HepG2 (cell line): ENCODE data around the gene GJD4. TPM values are rescaled to one million over a fixed set of nuclear protein-coding genes. Genes with fewer than 3 reads are reported as not detected.

Source experiments
- ATAC-seq: fragments of 200-7000 bp; cut with Tn5 transposase; 3 replicates; pipeline ENCODE4 v1.9.1; 2020; ENCODE audit warnings: mild to moderate bottlenecking, moderate library complexity
- BruUV-seq: library from RNA; stranded (reverse); fragments of 400-500 nt; replicated peaks from 2 replicates; lab custom pipeline; 2021; lab: Mats Ljungman, UMichigan
- CTCF ChIA-PET: fragments of 300-600 bp; formaldehyde crosslinking; extraction: SDS; loops from one replicate; lab custom pipeline; 2021; ENCODE audit warnings: low total read pairs, inconsistent platforms, low intra/inter-chr PET ratio; lab: Yijun Ruan, JAX
- POLR2A ChIA-PET: fragments of 350-600 bp; sonication (Branson Sonifier 250); formaldehyde crosslinking; loops from one replicate; lab custom pipeline; 2020; ENCODE audit warnings: antibody characterized with exemption, inconsistent platforms; lab: Yijun Ruan, JAX
- DNase-seq: peaks from one replicate; pipeline ENCODE4 v3.0.0-alpha.2; 2015; ENCODE audit warnings: low spot score
- FAIRE-seq: peaks from 3 replicates; lab custom pipeline; 2011; peaks lifted over from hg19 to GRCh38; lab: Jason Lieb, UNC
- H2AFZ ChIP-seq: one replicate; pipeline ENCODE4 v1.6.1; 2011; ENCODE audit warnings: low read length, inconsistent platforms
- H3K27ac ChIP-seq: fragments of 300-600 bp; 3 replicates; pipeline ENCODE4 v1.8.0; 2011; ENCODE audit warnings: mixed run types, mild to moderate bottlenecking, mixed read lengths, low read length, inconsistent platforms; ENCODE audit not compliant: insufficient read depth; ENCODE audit errors: extremely low read length
- H3K27me3 ChIP-seq, 2 experiments: fragments of 200-600 bp in 1 of 2; 2 replicates in 1 of 2; 3 replicates in 1 of 2; pipeline versions ENCODE4 v1.6.0 to v1.8.0; 2011; ENCODE audit warnings: low read length in 2 of 2, mild to moderate bottlenecking in 2 of 2, moderate library complexity in 2 of 2, inconsistent platforms in 1 of 2; ENCODE audit not compliant: insufficient read depth in 2 of 2, control insufficient read depth in 1 of 2
- H3K36me3 ChIP-seq, 2 experiments: fragments of 200-600 bp in 1 of 2; replicated peaks in 1 of 2; 2 replicates in 1 of 2; 3 replicates in 1 of 2; pipeline versions ENCODE4 v1.5.1 to v1.8.0; 2011; ENCODE audit warnings: low read length in 2 of 2, inconsistent platforms in 1 of 2; ENCODE audit not compliant: insufficient read depth in 2 of 2, control insufficient read depth in 1 of 2
- H3K4me1 ChIP-seq: 2 replicates; pipeline ENCODE4 v1.5.1; 2012; ENCODE audit warnings: low read length, inconsistent platforms; ENCODE audit not compliant: insufficient read depth
- H3K4me2 ChIP-seq: 2 replicates; pipeline ENCODE4 v1.6.0; 2011; ENCODE audit warnings: low read depth, low read length, inconsistent platforms
- H3K4me3 ChIP-seq, 3 experiments: fragments of 200-600 bp in 1 of 3; sonication (generic), shearing (Covaris generic) in 1 of 3; replicated peaks in 1 of 3; 2 replicates each; pipeline ENCODE4 v1.5.1; 2011 to 2016; ENCODE audit warnings: low read length in 3 of 3, inconsistent platforms in 2 of 3, low read depth in 2 of 3, mild to moderate bottlenecking in 2 of 3, control low read depth in 1 of 3, mixed read lengths in 1 of 3; ENCODE audit not compliant: insufficient read depth in 1 of 3
- H3K79me2 ChIP-seq: one replicate; pipeline ENCODE4 v1.6.1; 2011; ENCODE audit warnings: low read length, inconsistent platforms; ENCODE audit not compliant: insufficient read depth
- H3K9ac ChIP-seq: 2 replicates; pipeline ENCODE4 v1.6.0; 2011; ENCODE audit warnings: mild to moderate bottlenecking, low read depth, low read length, inconsistent platforms; ENCODE audit not compliant: insufficient read depth
- H3K9me3 ChIP-seq: 2 replicates; pipeline ENCODE4 v1.5.1; 2012; ENCODE audit warnings: mild to moderate bottlenecking, low read length
- H4K20me1 ChIP-seq: 2 replicates; pipeline ENCODE4 v1.6.0; 2011; ENCODE audit warnings: inconsistent platforms, mild to moderate bottlenecking, low read length, moderate library complexity; ENCODE audit not compliant: insufficient read depth
- BATF2 ChIP-seq: sonication (generic); formaldehyde crosslinking; IDR thresholded peaks from 2 replicates; pipeline ENCODE4 v1.8.0; 2022; ENCODE audit warnings: mild to moderate bottlenecking, missing genetic modification reagents, moderate library complexity
- CBX2 ChIP-seq, 2 experiments: fragments of 200-600 bp in 1 of 2; sonication (generic); formaldehyde crosslinking in 1 of 2; IDR thresholded peaks; 2 replicates each; pipeline versions ENCODE4 v1.7.0 to v1.8.1; 2018 to 2022; ENCODE audit warnings: low read depth in 2 of 2, low read length in 1 of 2, mild to moderate bottlenecking in 1 of 2, missing genetic modification reagents in 1 of 2
- MAFF ChIP-seq: IDR thresholded peaks from 2 replicates; pipeline ENCODE4 v1.6.1; 2011; ENCODE audit warnings: low read depth, low read length, improper control_type of control experiment
- MAFK ChIP-seq, 2 experiments: IDR thresholded peaks in 1 of 2; conservative IDR thresholded peaks in 1 of 2; 2 replicates each; pipeline ENCODE4 v1.6.1; 2011; ENCODE audit warnings: improper control_type of control experiment in 2 of 2, low read length in 2 of 2
- SIN3A ChIP-seq: IDR thresholded peaks from 2 replicates; pipeline ENCODE4 v1.6.1; 2011; ENCODE audit warnings: low read depth, mild to moderate bottlenecking, control low read depth, low read length, borderline replicate concordance
- SNAPC2 ChIP-seq: sonication (generic); formaldehyde crosslinking; IDR thresholded peaks from 2 replicates; pipeline ENCODE4 v1.8.1; 2022; ENCODE audit warnings: mild to moderate bottlenecking, missing genetic modification reagents
- ZBTB33 ChIP-seq: sonication (generic); formaldehyde crosslinking; IDR thresholded peaks from 2 replicates; pipeline ENCODE4 v1.4.0; 2020; ENCODE audit warnings: missing genetic modification reagents
- ZBTB43 ChIP-seq: sonication (generic); formaldehyde crosslinking; conservative IDR thresholded peaks from 2 replicates; pipeline ENCODE4 v1.4.0; 2020; ENCODE audit warnings: missing genetic modification reagents
- ZNF7 ChIP-seq: IDR thresholded peaks from 2 replicates; pipeline ENCODE4 v1.6.1; 2016; ENCODE audit warnings: missing biosample characterization, missing genetic modification reagents
- whole genome bisulfite sequencing: methylation state at CpG from one replicate; pipeline ENCODE4 v1.1.6; 2017; ENCODE audit warnings: low lambda C conversion rate; 5-methylcytosine and 5-hydroxymethylcytosine counted together
- in situ Hi-C: cut with HindIII; loops from 2 replicates; pipeline ENCODE4 v1.10.0; 2017; ENCODE audit warnings: low pct_unique_long_range_greater_than_20kb; ENCODE audit not compliant: extremely low pct_ligation_motif_present
- intact Hi-C: fragments of 100-400 bp; cut with micrococcal nuclease; formaldehyde crosslinking; loops from one replicate; pipeline ENCODE4 v1.10.0; 2022; ENCODE audit not compliant: unreplicated experiment
- polyA plus RNA-seq, 8 experiments: library from polyadenylated mRNA; depleted of rRNA in 3 of 8; stranded (reverse) in 7 of 8; unstranded in 1 of 8; fragments of >200 nt; fragmentation: Illumina TruSeq in 4 of 8; extraction: Trizol in 4 of 8; gene quantifications; 2 replicates each; pipeline versions ENCODE4 v1.2.1 to v1.2.3, GENCODE V29; 2011 to 2016; ENCODE audit warnings: low read depth in 4 of 8, missing spikeins in 1 of 8, mixed read lengths in 1 of 8; ENCODE audit not compliant: insufficient read depth in 1 of 8
- total RNA-seq, 5 experiments: library from RNA; depleted of rRNA; stranded (reverse); fragments of >200 nt; fragmentation: Illumina TruSeq; extraction: Trizol; gene quantifications; 2 replicates each; pipeline ENCODE4 v1.2.3, GENCODE V29; 2016; ENCODE audit warnings: low read depth in 1 of 5

The GJD4 gene
- total and polyA plus RNA-seq, 2 of the 13 experiments (the other 11 are each of a cell fraction or from before 2014, with no cell fraction given) = not detected

- no peaks in the 10 kb centered on the region for H3K79me2 ChIP-seq
- TF ChIP-seq MAFK (conservative IDR thresholded peaks at IDR 0.05 in 1 of 2, IDR thresholded peaks at IDR 0.05 in 1 of 2; ENCODE audit: low read length in 2 of 2) (peak; percentile 98 to 100), SIN3A (no peak), MAFF (peak; percentile 99)
- ChIA-PET POLR2A (no interaction called here), CTCF (no interaction called here)
- in situ Hi-C loops (loop anchor here (10.0 kb wide), 1 partner anchor 141 kb away; no protein-coding TSS in a partner anchor), intact Hi-C loops (loop anchor here (5.0 kb wide), 1 partner anchor 43 kb away; no protein-coding TSS in a partner anchor)
- H3K9me3 ChIP-seq = no peaks in the 10 kb centered on the region
- H3K36me3 ChIP-seq = no peaks in the 10 kb centered on the region
- no peak overlapping the region for H2AFZ ChIP-seq
- no TSS peak for BruUV-seq
- H3K9ac ChIP-seq = no peak overlapping the region
- peaks cover 6 to 30% of the 10 kb centered on the region in 2 experiments for H3K27me3 ChIP-seq
- 9% methylated on average over 13 of the region's 13 CpGs for WGBS
- ATAC-seq = no peak
- H3K4me2 ChIP-seq = no peak overlapping the region
- FAIRE-seq = no peak
- H3K4me3 ChIP-seq = no peak overlapping the region
- H4K20me1 ChIP-seq = no peaks in the 10 kb centered on the region
- no peak for DNase-seq
- peaks cover 20% of the 10 kb centered on the region for H3K4me1 ChIP-seq
- no peak overlapping the region for H3K27ac ChIP-seq
Observed at GRCh38 chr10:35644050-35644950, 39.2 kb downstream of the GJD4 start.

GRCh38 chr10:35650894-35651293 lies 45.8 kb downstream of the GJD4 start:
- Histone ChIP-seq H4K20me1 (no peaks in the 10 kb centered on the region), H3K9me3 (no peaks in the 10 kb centered on the region), H3K27ac (no peak overlapping the region), H3K4me3 (no peak overlapping the region), H3K36me3 (no peaks in the 10 kb centered on the region), H2AFZ (no peak overlapping the region), H3K4me2 (no peak overlapping the region), H3K4me1 (no peaks in the 10 kb centered on the region), H3K79me2 (no peaks in the 10 kb centered on the region), H3K9ac (no peak overlapping the region), H3K27me3 (no peaks in the 10 kb centered on the region)
- 23% methylated on average over 3 of the region's 3 CpGs for WGBS
- in situ Hi-C loops (no loop called here), intact Hi-C loops (no loop called here)
- DNase-seq (no peak), FAIRE-seq (no peak), ATAC-seq (no peak)
- ChIA-PET POLR2A (no interaction called here), CTCF (no interaction called here)
- no TSS peak for BruUV-seq
- no peak for TF ChIP-seq BATF2 (CRISPR knock-in tag)
- TF ChIP-seq CBX2 (IDR thresholded peaks at IDR 0.05; ENCODE audit: low read depth, low read length) = no peak
- no peak for TF ChIP-seq CBX2 (CRISPR knock-in tag; IDR thresholded peaks at IDR 0.05; ENCODE audit: low read depth)
- no peak for TF ChIP-seq ZNF7 (CRISPR knock-in tag)
- no peak for TF ChIP-seq SNAPC2 (CRISPR knock-in tag)
- no peak for TF ChIP-seq ZBTB33
- TF ChIP-seq ZBTB43 (CRISPR knock-in tag) = no peak
